NCI-H1930 (cell line): ENCODE results near the gene NFATC4.

Experiments
- DNase-seq, 2 experiments: peaks; one replicate each; lab custom pipeline; 2025; lab: John Stamatoyannopoulos, UW

The NFATC4 gene

DNA sequence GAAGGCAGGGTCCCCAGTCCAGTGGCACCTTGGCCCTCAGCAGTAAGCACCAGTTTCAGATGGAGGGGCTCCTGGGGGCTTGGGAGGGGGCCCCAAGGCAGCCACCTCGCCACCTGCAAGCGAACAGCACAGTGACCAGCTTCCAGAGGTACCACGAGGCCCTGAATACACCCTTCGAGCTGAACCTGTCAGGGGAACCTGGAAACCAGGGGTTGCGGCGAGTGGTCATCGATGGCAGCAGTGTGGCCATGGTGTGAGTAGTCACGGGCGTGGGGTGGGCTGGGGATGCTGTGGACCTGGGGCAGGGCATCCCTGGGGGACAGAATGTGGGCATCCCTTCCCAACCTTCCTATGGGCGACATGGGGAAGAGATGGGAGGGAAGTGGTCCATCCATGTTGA lies 42.0 kb downstream of the NFATC4 start:
- no peak for DNase-seq

DNA sequence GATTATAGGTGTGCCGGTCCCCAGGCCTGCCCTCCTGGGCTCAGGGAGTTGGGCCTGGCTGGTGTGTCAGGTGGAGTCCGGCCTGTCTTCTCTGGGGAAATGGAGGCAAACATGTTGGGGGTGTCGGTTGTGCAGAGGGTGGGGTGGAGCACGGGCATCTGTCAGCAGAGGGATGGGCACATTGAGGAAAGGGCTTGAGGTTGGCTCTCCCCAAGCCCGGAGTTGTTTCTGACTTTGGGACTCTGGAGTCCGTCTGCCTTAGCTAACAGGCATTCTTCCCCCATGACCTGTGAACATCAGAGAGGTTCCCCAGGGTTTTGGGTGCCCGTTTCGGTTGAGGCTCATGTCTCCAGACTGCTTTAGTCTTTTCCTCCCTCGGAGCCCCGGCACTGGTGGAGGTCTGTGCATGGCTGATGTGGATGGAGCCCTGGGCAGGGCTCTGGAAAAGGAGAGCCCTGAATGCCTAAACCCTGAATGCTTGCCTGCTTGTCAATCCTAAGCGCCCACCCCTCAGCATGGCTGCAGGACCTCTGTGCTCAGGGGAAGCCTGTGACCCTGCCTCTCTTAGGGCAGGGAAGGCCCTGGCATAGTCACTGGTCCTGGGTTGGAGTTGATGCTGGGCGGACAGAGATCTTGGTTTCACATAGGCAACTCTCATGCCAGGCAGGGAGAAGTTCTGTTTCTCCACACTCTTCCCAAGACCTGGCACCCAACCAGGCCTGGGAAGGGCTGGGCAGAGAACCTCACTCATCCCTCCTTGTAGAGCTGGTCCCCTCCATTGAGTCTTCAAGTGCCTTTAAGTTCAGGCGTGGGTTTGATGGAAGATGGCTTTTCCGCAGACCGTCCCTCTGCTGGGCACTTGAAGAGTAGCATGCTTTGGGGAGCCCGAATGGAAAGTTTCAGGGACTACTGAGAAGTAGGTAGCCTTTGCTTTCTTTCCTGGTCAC lies 43.7 kb downstream of the NFATC4 start:
- no peak for DNase-seq

DNA sequence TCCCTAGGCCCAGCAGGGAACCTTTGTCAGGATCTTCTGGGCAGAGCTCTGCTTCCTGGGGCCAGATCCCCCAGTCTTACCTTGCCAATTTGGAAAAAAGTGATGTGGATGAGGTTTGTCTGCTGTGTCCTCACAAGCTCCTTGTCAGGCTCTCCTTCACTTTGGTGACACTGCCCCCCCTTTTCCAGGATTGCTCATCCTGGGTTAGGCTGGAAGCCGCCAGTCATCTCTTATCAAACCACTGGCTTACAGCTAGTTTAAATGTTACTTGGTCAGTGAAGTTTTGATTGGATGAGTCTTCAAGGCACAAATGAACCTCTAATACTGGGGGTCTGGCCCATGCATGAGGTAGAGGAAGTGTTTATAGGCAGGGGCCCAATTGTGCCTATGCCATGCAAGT lies 46.1 kb downstream of the NFATC4 start:
- no peak for DNase-seq

GRCh38 chr14:24414732-24415420 lies 46.9 kb downstream of the NFATC4 start:
- DNase-seq = no peak

DNA sequence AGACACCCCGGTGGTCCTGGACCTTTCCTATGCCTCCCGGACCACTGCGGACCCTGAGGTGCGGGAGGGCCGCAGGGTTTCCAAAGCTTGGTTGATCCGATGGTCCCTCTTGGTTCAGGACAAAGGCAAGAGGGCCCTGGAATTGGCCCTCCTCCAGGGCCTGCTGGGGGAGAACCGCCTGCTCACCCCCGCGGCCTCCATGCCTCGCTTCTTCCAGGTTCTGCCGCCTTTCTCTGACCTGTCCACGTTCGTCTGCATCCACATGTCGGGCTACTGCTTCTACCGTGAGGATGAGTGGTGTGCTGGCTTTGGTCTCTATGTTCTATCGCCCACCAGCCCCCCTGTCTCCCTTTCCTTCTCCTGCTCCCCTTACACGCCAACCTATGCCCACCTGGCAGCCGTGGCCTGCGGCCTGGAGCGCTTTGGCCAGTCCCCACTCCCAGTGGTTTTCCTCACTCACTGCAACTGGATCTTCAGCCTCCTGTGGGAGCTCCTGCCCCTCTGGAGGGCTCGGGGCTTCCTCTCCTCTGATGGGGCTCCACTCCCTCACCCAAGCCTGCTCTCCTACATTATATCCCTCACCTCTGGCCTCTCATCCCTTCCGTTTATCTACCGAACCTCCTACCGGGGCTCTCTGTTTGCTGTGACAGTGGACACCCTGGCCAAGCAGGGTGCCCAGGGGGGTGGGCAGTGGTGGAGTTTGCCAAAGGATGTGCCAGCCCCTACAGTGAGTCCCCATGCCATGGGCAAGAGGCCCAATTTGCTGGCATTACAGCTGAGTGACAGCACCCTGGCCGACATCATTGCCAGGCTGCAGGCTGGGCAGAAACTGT lies 47.7 kb downstream of the NFATC4 start:
- no peak for DNase-seq

GRCh38 chr14:24416254-24416931 lies 48.4 kb downstream of the NFATC4 start:
- no peak for DNase-seq

DNA sequence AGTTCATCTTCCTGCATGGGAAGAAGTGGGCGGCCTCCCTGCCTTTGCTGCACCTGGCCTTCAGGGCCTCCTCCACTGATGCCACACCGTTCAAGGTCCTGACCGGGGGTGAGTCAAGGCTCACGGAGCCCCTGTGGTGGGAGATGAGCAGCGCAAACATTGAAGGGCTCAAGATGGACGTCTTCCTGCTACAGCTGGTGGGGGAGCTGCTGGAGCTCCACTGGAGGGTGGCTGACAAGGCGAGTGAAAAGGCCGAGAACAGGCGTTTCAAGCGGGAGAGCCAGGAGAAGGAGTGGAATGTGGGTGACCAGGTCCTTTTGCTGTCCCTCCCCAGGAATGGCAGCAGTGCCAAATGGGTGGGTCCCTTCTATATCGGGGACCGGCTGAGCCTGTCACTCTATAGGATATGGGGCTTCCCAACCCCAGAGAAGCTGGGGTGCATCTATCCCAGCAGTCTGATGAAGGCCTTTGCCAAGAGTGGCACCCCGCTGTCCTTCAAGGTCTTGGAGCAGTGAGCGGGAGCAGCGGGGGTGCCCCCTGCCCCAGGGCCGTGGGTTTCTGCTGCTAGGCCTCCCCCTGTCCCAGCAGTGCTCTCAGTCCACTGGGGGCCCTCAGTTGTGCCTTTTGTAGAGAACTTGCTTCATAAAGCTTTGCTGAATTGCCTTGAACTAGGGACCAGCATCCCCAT lies 49.1 kb downstream of the NFATC4 start:
- DNase-seq = no peak

DNA sequence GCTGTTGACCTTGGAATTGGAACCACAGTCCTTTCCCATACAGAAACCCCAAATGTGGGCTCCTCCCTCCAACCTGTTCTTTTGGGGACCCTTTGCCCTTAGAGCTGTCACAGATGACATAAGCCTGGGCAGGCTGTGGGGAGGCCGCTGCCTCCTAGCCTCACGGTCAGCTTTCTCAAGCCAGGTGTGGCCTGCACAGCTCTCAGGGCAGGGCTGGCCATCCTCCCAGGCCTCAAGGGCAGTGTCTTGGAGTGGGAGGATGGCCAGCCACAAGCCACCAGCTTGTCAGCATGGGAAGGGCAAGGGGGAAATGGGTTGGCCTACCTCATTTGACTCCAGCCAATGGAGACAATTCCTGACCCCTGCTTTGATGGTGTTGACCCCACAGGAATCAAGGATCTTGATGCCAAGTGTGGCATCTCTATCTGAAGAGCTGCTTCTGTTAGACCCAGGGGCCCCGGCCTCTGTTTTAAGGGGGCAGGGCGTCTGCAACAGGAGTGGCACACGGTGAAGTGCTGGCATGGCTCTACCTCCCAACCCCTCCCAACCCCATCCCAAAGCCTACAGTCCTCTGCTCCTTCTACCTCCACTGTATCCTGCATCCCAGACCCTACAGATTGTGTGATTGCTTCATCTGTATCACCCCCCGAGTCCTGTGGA lies 50.0 kb downstream of the NFATC4 start:
- no peak for DNase-seq

- no peak for DNase-seq
Observed at GRCh38 chr14:24418492-24418873, 50.5 kb downstream of the NFATC4 start.

GRCh38 chr14:24422261-24422660 lies 54.3 kb downstream of the NFATC4 start:
- DNase-seq = no peak

DNA sequence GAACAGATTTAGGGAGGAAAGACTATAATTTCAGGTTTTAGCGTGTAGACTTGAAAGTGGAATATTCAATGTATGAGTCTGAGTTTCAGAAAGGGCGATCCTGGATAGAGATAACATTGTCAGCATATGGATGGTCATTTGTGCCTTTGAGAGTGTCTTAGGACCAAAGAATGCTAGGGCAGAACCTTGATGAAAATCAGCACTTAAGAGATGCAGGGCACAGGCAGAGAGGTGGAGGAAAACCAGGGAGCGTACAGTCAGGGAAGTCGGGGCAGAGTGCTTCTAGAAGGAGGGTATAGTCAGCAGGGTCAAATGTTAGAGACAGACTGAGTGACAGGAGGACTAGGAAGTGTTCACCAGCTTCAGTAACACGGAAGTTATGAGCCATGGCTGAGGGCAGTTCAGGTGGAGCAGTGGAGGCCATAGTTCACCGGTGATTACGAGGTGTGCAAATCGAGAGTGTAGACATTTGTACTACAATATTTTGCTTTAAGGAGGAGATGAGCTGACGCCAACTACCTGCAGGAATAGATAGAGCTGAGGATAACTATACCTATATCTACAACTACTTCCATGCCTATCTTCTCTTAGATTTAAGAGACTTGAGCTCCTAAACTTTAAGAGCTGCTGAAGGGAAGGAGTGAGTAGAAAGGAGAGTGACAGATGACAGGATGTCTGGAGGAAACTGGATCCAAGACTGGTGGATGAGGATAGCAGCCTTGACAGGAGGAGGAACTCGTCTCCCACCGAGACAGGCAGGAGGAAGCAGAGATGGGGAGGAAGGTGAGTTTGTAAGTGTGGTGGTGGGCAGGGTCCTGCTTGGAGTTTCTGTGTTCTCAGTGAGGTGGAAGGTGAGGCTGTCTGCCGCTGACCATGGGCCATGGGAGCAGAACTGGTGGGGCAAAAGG lies 55.0 kb downstream of the NFATC4 start:
- DNase-seq = no peak

DNA sequence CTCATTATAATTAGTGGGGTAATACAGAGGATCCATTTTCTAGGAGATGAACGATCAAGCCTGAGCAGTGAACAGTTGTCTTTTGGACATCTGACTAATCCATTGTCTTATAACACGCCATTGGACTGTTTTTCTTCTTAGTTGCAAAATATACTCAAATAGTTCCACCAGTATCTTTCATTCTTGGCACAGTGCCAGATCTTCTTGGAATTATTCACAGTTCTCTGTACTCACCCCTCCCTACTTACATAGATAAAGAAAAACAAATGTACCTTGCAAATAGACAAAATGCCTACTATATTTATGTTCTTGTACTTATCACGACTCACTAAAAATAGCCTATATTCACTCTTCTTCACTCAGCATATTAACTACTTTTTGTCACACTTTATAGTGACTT lies 57.7 kb downstream of the NFATC4 start:
- no peak for DNase-seq

GRCh38 chr14:24426150-24426911 lies 58.3 kb downstream of the NFATC4 start:
- DNase-seq = no peak

GRCh38 chr14:24426912-24427536 lies 59.0 kb downstream of the NFATC4 start:
- DNase-seq = no peak

DNA sequence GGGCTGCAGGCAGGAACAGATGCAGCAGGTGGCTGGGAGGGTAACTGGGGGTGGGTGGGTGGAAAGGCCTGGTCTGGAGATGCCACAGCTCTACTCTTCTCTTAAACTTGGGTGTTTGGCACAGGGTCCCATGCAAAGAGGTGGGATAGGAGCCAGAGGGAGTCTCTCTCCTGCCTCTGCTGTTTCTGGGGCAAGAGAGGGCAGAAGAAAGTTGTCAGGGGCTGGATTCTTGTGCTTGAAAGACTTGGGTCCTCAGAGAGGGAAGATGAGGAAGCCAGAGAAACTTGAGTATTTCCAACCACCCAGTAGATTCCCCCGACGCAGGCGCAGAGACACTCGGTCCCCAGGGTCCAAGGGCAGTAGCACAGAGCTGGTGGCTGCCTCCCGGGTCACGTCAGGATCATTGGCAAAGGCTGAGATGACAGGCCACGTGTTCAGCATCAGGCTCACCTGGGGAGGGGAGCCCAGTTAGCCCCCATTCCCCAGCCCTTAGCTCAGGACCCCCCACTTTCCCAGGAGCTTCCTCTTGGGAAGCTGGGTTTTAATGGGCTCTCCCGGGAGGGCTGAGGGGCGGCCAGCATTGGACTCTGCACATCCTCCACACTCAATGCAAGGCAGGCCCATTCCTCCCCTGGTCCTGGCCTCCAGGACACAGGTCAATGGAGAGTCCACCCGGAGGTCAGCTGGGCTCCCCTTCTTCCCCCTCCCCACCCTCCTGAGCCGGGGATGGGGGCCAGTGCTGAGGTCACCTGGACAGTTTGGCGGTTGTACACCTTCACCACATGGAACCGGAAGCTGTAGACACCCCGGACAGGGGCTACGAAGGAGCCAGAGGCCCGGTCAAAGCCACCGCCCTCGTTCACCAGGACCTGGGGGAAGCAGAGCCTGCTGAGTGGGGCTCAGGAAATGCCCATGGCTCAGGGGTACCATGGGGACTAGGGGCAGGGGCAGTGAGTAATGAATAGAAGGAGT lies 59.8 kb downstream of the NFATC4 start:
- no peak for DNase-seq

GRCh38 chr14:24428628-24429394 lies 60.8 kb downstream of the NFATC4 start:
- no peak for DNase-seq
